Common myeloid progenitor, CD34-positive (primary cell): Measurements from ENCODE around the gene ZDHHC23.

Experiments used
- CTCF ChIA-PET: fragments of 350-600 bp; sonication (Branson Sonifier 250); formaldehyde crosslinking; loops from one replicate; lab custom pipeline; 2021; ENCODE audit warnings: antibody characterized with exemption; lab: Charles Lee
- POLR2A ChIA-PET: fragments of 350-600 bp; sonication (Branson Sonifier 250); formaldehyde crosslinking; loops from one replicate; lab custom pipeline; 2021; ENCODE audit warnings: antibody characterized with exemption; lab: Charles Lee
- DNase-seq, 3 donors: peaks; one replicate each; pipeline versions ENCODE4 v3.0.0 to v3.0.0-alpha.2; 2013
- H3K27ac ChIP-seq, 2 experiments: 1 replicate in 1 of 2; 2 replicates in 1 of 2; pipeline ENCODE4 v1.7.0; 2013; ENCODE audit warnings: inconsistent platforms in 2 of 2, low read length in 2 of 2, mild to moderate bottlenecking in 2 of 2, low read depth in 1 of 2, moderate library complexity in 1 of 2; ENCODE audit not compliant: severe bottlenecking in 2 of 2, insufficient read depth in 1 of 2, poor library complexity in 1 of 2
- H3K27me3 ChIP-seq, 5 experiments: replicated peaks in 2 of 5; 1 replicate in 3 of 5; 2 replicates in 2 of 5; pipeline versions ENCODE4 v1.6.1 to v1.7.0; 2013; ENCODE audit warnings: low read length in 4 of 5, mild to moderate bottlenecking in 2 of 5, moderate library complexity in 2 of 5, inconsistent platforms in 1 of 5; ENCODE audit not compliant: insufficient read depth in 5 of 5, control insufficient read depth in 4 of 5
- H3K36me3 ChIP-seq, 4 experiments: 1 replicate in 2 of 4; 2 replicates in 2 of 4; pipeline versions ENCODE4 v1.6.1 to v1.7.0; 2013; ENCODE audit warnings: low read length in 3 of 4, control low read depth in 1 of 4, mild to moderate bottlenecking in 1 of 4; ENCODE audit not compliant: control insufficient read depth in 4 of 4, insufficient read depth in 4 of 4
- H3K4me1 ChIP-seq, 4 experiments: 1 replicate in 3 of 4; 2 replicates in 1 of 4; pipeline versions ENCODE4 v1.6.1 to v1.7.1; 2013; ENCODE audit warnings: low read length in 3 of 4, mild to moderate bottlenecking in 3 of 4, control low read depth in 1 of 4, inconsistent platforms in 1 of 4, moderate library complexity in 1 of 4; ENCODE audit not compliant: control insufficient read depth in 4 of 4, insufficient read depth in 4 of 4; ENCODE audit errors: control extremely low read depth in 1 of 4
- H3K4me3 ChIP-seq, 7 experiments: 1 replicate in 4 of 7; 2 replicates in 3 of 7; pipeline versions ENCODE4 v1.5.1 to v1.7.0; 2013; ENCODE audit warnings: mild to moderate bottlenecking in 7 of 7, low read length in 6 of 7, moderate library complexity in 6 of 7, inconsistent platforms in 2 of 7, low read depth in 2 of 7, control low read depth in 1 of 7; ENCODE audit not compliant: insufficient read depth in 4 of 7, control insufficient read depth in 1 of 7; ENCODE audit errors: extremely low read depth in 1 of 7
- H3K9me3 ChIP-seq, 5 experiments: 1 replicate in 4 of 5; 2 replicates in 1 of 5; pipeline versions ENCODE4 v1.6.1 to v1.7.1; 2013; ENCODE audit warnings: low read length in 4 of 5, mild to moderate bottlenecking in 2 of 5, inconsistent platforms in 1 of 5, low read depth in 1 of 5, moderate library complexity in 1 of 5; ENCODE audit not compliant: control insufficient read depth in 4 of 5, insufficient read depth in 2 of 5; ENCODE audit errors: control extremely low read depth in 1 of 5
- WGBS: methylation state at CpG from one replicate; pipeline ENCODE4 v1.1.5; 2013; ENCODE audit not compliant: insufficient coverage; 5-methylcytosine and 5-hydroxymethylcytosine counted together

ZDHHC23 gene

GRCh38 chr3:113983544-113983943 is 35.7 kb downstream of the ZDHHC23 start:
- WGBS = no CpG with 5 or more reads among the region's 3 CpGs
- no peak for DNase-seq
- ChIA-PET CTCF (no interaction called here), POLR2A (no interaction called here)
- Histone ChIP-seq H3K4me1 (peaks cover 0 to 7% (median 4%) of the 10 kb centered on the region in 4 experiments), H3K9me3 (peaks cover 0 to 7% (median 0%) of the 10 kb centered on the region in 5 experiments), H3K4me3 (no peak overlapping the region), H3K27ac (no peak overlapping the region), H3K36me3 (peaks cover 2 to 18% (median 5%) of the 10 kb centered on the region in 4 experiments), H3K27me3 (no peaks in the 10 kb centered on the region)

- Histone ChIP-seq H3K4me1 (peaks cover 0 to 7% (median 4%) of the 10 kb centered on the region in 4 experiments), H3K27ac (peak overlapping the region; percentile 4 to 16), H3K36me3 (peaks cover 0 to 9% (median 2%) of the 10 kb centered on the region in 4 experiments), H3K27me3 (no peaks in the 10 kb centered on the region), H3K4me3 (no peak overlapping the region), H3K9me3 (peaks cover 0 to 7% (median 2%) of the 10 kb centered on the region in 5 experiments)
- WGBS = 93% methylated on average over 3 of the region's 4 CpGs
- peak; percentile 14 to 69 (median 61) for DNase-seq
- POLR2A ChIA-PET = no interaction called here
- CTCF ChIA-PET = interaction anchor here (0.6 kb wide), 1 partner anchor 306 kb away, joined by 3 read pairs; no protein-coding TSS in a partner anchor
These were observed 37.7 kb downstream of the ZDHHC23 start for GRCh38 chr3:113985541-113985940.

DNA sequence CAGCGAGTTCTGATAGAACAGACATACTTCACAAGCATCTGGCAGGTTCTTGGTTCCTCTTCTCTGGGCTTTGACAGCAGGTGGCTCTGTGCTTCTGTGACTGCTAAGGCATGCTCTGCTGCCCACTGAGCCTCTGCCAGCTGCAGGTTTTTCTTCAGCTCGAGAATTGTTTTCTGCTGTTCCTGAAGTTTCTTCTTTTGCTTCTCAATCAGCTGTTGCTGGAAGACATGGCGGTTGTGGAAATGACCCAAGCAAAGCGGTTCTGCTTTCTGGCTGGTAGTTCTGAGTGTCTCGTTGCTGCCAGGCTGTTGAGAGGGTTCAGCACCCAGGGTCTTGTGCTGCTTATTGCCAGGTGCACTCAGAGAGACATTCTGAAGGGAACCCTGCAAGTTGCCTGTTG is 57.7 kb downstream of the ZDHHC23 start:
- H3K27me3 ChIP-seq = no peaks in the 10 kb centered on the region
- CTCF ChIA-PET = no interaction called here
- WGBS = 95% methylated on average over 5 of the region's 5 CpGs
- DNase-seq = peak in 2 of 3 donors; percentile 34 to 50
- no peak overlapping the region for H3K27ac ChIP-seq
- H3K36me3 ChIP-seq = peaks cover 3 to 13% (median 8%) of the 10 kb centered on the region in 4 experiments
- H3K4me1 ChIP-seq = no peaks in the 10 kb centered on the region
- H3K9me3 ChIP-seq = peaks cover 0 to 9% (median 8%) of the 10 kb centered on the region in 5 experiments
- no peak overlapping the region for H3K4me3 ChIP-seq
- POLR2A ChIA-PET = no interaction called here

- no peaks in the 10 kb centered on the region for H3K27me3 ChIP-seq
- H3K9me3 ChIP-seq = no peaks in the 10 kb centered on the region
- WGBS = no CpG with 5 or more reads among the region's 2 CpGs
- peaks cover 0 to 2% (median under 1%) of the 10 kb centered on the region in 4 experiments for H3K36me3 ChIP-seq
- no peaks in the 10 kb centered on the region for H3K4me1 ChIP-seq
- ChIA-PET POLR2A (no interaction called here), CTCF (interaction anchor here (0.6 to 1.1 kb wide), 3 partner anchors 11 to 204 kb away, joined by 3 to 4 read pairs (median 3); no protein-coding TSS in a partner anchor)
- no peak overlapping the region for H3K27ac ChIP-seq
- DNase-seq = peak in 2 of 3 donors; percentile 14 to 21
- no peak overlapping the region for H3K4me3 ChIP-seq
These were observed 63.4 kb downstream of the ZDHHC23 start for GRCh38 chr3:114011059-114011797.
